ENCODE measurements around the gene PHF12.
"Not testable (repeated sequence)": the region's sequence is repeated elsewhere in the genome, so short reads cannot be mapped to it uniquely, and the experiment has no call there.

The PHF12 gene

DNA sequence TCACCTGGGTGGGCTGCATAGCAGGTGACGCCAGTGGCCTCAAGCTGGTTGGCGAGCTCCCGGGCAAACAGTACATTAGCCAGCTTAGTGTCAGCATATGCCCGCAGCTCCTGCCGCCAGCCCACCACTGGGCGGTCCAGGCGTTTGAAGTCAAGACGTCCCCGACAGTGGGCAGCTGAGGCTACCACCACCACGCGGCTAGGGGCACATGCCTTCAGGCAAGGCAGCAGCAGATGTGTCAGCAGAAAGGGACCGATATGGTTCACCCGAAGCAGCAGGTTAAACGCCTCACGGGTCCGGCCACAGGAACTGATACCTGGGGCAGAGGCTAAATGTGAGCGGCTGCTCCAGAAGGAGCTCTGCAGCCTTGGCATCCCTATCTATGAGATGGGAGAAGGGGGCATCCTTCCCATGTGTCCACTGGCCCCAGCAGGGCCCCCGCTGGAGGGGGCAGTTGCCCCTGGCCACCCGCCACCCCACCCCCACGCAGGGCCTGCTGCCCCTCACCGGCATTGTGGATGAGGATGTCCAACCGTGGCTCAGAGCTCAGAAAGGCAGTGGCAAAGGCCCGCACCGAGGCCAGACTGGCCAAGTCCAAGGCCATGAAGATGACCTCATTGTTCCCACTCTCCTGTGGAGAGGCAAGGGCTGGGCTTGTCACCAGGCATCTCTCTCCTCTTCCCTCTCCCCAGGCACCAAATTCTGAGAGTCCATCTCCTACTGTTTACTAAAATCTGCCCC lies 50.2 kb downstream of the PHF12 start:
- DNase-seq = no peak

DNA sequence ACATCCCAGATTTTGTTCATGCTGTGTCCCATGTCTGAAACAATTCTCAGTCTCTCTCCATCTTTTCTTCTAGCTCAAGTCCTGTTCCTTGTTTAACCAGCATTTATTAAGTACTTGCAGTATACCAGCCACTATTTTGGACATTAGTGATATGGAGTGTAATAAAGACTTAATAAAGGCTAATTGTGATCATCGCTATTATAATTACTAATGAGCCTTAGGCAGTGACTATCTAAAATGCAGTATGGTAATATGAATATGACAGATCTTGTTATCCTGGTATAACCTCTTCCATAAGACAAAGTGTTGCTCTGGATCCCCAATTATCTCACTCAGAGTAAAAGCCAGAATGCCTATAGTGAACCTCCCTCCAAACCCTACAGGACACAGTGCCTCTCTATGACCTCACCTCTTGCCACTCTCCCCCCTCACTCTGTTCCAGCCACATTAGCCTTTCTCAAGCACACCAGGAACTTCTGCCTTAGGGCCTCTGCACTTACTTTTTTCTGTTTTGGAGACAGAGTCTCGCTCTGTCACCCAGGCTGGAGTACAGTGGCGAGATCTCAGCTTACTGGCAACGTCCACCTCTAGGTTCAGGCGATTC lies 52.0 kb downstream of the PHF12 start:
- no peak for DNase-seq

DNA sequence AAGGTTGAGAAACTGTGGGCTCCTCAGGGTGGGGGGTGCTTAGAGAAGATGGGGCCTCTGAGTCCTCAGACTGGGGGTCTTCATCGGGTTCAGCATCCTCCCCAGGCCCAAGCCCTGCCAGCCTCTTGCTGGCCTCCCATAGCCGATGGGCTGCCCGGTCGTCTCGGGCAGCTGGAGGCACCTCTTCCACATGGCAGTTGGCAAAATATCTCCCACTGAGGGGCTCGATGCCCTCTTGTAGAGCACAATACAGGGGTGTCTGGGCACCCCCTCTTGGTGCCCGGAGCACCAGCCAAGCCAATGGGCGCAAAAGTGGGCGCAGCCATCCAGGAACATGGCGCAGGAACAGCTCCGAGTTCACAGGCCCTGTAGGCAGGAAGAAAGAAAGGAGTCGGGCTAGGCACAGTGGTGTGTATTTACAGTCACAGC lies 52.8 kb downstream of the PHF12 start:
- DNase-seq = no peak

DNA sequence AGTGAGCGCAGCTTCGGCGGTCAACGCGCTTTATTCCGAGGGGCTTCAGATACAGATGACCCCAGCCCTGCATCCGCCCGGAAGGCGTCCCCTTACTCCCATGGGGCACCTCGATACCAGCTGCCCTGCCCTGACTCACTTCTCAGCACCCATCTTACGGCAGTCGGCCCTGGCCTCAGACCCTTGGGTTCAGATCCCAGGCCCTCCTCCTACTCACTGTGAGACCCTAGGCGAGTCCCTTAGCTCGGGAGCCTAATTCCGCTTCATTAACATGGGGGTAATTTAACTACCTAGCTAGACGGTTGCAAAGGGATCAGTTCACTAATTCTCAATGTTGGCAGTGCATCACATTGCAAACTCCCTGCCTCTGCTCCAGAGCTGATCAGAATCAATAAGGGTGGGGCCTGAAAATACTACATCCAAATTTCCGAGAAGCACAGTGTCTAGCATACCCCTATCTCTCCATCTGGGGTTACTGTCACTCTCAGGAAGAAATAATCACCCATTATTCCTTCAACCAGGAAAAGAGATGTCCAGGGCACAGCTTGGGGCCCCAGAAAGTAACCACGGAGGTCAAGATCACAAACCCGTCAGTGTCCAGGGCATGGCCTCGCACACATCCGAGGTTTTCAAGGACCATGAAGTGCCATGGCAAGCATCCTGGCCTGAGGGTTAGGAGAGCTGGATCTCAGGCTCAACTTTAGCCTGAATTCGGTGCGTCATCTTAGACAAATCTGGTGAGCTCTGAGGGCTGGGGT lies 53.4 kb downstream of the PHF12 start:
- no peak for DNase-seq

DNA sequence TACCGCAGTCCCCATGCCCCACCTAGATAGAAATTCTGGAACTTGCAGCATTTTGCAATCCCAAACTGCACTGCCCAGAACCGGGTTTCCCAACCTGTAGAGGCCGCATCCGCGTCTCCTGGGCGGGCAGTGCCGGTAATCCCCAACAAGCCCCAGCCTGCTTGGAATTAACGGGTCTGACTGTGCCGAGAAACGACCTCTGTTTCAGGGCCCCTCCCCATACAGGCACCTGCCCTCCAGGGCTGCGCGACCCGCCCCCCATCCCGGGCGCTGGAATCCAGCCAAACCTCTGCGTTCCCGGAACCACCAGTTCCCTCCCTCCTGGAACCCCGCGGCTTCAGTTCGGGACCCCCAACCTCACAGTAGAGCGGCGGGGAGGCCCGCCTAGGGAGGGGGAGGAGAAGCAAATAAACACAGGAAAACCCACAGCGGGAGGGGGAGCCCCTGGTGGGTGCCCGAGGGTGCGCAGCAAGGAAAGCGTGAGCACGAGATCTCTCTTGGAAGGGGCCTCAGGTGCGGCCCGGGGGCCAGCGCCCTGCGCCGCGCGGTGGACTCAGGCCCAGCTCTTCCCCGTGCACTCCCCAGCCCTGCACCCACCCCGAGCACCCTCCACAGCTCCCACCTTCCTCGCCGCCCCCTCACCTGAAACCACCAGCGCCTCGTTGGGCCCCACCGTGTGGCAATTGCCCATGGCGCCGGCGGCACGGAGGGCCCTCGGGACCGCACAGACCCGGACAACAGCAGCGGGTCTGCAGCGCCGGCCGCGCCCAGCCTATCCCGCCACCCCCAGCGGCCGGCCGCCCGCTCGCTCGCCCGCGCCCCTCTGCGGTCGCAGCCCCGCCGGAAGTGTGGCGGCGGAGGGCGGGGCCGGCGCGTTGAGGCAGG lies 54.2 kb downstream of the PHF12 start, which contains the start of gene FLOT2:
TSS of gene FLOT2 (minus strand) at position 850 of the 885 bp plus-strand sequence. CDS start at position 691, 159 bp downstream.
- DNase-seq = peak; percentile 61

DNA sequence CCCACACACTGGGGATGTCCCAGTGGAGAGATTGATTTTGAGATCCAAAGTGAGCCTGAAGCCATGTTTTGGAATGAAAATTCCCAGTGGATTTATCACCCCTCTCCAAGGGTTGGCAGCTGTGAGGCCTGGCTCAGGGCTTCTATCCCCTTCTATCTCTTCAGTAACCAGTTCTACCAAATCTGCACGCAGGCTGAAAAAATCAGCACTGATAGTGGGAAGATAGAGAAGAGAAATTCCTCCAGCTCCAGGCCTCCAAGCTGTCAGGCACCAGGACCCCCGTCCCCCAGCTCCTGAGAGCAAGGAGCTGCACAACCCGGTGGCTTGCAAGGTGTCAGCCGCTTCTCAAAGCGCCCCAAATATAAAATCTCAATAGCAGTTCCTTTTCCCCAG lies 54.8 kb downstream of the PHF12 start:
- DNase-seq = no peak

DNA sequence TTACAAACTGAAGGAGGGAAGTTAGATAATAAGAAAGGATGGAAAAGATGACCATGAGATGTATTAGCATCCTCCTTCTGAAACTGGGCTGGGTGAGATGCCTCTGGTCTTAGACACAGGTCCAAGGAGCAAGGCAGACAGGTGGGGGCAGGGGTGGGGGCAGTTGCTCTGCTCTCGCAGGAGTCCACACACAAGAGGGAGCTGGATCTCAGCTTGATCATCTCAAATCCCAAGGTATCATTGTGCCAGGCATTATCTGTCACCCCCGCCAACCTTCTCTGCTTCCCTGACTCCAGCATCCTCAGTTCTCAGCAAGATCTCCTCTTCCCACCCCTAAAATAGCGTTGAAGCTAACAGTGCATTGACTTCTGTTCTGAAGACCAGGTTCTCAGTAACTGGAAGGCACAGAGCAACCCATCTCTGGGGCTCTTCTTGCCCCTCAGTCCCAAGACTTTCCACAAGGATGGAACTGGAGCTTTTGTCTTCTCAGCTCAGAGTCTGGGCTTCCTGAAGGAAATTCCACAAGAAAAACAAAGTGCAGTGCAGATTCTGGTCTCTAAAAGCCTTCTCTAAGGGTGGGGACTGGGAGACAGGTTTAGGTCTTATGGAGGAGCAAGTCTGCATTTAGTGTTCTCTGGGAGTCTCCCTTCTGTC lies 55.4 kb downstream of the PHF12 start:
- DNase-seq = no peak

DNA sequence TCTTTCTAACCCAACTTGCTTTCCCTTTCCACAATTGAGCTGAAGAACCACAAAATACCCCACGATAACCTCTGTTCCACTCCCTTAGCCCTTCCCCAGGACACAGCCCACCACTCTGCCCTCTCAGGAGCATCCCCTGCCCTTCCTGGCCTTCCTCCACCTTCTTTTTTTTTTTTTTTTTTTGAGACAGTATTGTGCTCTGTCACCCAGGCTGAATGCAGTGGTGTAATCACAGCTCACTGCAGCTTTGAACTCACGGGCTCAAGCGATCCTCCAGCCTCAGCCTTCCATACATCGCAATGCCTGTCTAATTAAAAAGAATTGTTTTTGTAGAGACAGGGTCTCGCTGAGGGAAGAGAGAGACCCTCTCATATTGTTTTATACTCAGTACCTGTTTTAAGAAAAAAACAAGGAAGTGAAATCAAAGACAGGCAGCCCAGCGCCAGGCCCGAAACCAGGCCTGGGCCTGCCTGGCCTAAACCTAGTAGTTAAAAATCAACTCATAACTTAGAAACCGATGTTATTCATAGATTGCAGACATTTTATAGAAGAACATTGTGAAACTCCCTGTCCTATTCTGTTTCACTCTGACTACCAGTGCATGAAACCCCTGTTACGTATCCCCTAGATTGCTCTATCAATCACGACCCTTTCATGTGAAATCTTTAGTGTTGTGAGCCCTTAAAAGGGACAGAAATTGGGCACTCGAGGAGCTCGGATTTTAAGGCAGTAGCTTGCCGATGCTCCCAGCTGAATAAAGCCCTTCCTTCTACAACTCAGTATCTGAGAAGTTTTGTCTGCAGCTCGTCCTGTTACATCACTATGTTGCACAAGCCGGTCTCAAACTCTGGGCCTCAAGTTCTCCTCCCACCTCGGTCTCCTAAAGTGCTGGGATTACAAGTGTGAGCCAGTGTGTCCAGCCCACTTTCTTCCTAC lies 57.8 kb downstream of the PHF12 start:
- not testable (repeated sequence) for DNase-seq

DNA sequence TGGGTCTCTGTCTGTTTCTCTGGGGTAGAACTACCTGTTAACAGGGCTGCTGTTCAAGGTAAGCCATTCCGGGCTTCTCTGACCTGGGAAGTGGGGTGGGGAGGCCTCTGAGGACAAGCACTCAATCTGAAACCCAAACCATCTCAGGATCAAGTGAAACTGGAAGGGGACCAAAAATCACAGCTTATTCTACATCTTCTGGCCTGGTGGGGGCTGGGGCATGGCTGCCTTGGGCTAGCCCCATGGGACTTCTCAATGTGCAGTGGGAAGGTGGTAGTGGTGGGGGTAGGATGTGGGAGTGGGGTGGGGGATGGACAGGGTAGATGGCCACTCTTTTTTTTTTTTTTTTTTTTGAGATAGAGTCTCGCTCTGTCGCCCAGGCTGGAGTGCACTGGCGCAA lies 59.3 kb downstream of the PHF12 start:
- no peak for DNase-seq

DNA sequence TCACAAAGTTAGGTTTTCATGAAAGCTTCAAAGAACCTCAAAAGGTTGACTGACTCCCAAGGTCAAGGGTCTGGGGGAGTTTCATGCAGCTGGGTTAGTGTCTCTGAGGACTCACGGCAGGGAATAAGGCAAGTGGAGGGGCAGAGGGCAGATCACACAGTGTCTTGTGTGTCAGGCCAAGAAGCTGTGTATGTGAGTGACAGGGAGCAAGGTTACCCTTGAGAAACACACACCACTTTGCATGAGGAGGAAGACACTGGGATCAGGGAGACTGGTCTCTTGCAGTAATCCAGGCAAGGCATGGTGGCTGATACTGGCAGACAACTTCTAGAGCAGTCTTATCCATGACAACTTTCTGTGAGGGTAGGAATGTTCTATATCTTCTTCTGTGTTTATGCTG lies 60.1 kb downstream of the PHF12 start:
- DNase-seq = no peak

DNA sequence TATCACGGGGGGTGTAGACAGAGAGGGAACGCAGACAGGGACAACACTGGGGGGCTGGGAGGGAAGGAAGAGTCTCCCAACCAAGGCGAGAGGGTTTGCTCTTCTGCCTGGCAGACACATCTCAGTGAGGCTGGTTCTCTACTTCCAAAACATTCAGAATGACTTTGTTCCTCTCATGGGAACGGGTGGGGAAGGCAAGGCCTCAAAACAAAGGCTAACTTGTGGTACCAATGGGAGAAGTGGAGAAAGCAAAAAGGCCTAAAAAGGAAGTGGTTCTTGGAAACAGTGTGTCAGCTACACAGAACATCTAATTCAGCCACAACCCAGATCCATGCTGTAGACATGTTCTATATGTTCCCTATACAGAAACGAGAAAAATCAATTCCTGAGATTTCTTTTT lies 61.3 kb downstream of the PHF12 start:
- no peak for DNase-seq

DNA sequence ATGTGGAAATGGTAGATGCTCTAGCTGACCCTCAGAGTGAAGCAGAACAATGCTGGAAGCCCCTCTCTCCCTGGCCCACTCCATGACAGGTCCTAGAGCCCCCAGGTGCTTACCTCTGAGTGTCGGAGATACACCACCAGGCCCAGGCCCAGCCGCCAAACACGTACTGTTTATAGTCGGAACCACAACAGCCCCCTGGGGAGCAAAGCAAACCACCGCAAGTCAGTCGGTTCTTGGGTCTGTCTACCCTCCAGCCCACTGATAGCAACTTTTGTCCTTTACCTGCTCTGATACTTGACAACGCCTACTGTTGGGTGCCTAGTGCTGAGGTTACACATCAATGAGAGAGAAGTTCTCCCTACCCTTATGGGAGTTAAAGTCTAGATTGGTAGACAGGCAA lies 62.5 kb downstream of the PHF12 start:
- DNase-seq = no peak

DNA sequence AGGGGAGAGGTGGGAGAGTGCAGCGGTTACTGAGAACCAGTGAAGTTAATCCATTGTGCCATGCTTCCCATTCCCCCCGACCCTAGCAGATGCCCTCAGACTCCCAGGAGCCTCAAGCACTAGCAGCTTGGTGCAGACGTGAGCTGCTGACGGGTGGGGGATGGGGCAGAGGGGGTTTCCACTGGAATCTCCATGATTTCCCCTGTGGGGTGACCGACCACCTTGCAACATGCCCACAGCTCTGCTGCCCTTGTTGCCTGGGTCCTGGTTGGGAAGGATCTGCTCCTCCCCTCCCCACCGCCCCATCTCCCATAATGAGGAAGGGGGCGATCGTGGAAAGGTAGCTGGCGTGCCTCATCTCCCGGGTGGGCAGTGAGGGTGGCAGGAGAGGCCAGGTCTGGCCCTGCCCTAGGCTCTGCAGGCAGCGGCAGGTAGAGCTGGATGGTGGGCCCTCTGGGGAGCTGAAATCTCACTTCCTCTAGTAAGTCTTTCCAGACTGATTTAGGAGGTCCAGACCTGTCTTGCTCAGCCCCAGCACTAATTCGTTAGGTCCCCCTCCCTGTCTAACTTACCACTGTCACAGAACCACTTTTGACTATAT lies 63.3 kb downstream of the PHF12 start:
- DNase-seq = no peak

DNA sequence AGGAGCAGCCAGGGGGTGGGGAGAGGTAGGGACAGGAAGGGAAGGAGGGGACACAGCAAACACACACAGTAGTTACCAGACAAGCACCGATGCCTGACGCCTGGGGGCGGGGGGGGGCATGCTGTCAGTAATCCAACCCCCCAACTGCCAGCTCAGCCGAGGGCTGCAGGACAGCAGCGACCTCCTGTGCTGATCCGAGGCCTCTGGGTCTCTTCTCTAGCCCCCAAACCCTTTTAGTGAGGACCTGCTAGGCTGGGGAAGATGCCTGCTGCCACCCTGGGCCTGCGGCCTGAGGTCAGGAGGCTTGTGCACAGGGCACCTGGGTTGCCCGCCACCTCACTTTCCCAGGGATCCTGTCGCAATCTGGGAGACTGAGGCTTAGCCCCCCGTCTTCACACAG lies 65.4 kb downstream of the PHF12 start:
- no peak for DNase-seq

DNA sequence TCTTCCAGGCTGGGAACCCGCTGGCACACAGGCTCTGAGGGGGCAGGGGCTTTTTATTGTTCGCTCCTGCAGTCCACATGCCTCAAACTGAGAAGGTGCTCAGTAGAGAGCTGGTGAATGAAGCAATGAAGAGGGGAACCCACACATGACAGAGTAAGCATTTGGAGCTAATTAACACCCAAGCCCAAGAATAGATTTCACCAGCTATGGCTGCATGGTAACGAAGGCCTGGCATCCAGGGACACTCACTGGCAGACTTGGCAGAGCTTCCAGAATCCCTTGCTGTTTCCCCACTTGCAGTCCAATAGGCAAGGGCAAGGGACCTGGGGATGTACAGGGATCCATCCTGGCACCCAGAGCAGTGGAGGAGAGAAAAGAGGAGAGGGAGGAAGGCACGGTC lies 66.0 kb downstream of the PHF12 start:
- DNase-seq = no peak

DNA sequence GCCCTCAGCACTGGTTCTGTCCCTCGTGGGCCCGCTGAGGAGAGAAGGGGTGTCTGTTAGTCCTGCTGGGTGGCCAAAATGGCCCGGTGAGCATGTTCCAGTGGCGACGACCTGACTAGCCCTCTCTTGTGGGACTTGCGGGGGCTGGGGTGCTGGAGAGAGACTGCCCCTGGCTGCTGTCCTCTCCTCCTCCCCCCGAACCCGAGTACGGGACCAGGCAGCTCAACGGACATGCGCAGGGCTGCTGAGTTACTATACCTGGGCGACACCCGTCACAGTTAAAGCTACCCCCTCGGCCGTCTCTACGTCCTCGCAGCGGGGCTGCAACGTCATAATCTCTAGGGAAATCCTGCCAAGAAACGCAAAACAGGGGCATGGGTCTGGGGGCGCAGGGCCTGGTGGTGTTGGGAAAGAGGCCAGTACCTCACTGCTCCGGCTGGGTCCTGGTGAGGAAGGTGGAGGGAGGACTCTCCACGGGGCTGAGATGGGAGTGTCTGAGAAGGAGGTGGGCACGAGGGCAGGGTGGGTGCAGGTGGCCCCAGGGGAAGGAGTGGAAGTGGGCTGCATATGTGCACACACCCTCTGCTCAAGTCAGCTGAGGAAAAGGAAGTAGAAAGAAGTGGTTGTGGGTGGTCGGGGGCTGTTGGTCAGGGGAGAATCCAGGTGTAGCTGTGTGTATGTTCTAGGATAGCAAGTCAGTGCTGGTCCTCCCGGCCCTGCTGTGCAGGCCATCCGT lies 67.2 kb downstream of the PHF12 start:
- no peak for DNase-seq

DNA sequence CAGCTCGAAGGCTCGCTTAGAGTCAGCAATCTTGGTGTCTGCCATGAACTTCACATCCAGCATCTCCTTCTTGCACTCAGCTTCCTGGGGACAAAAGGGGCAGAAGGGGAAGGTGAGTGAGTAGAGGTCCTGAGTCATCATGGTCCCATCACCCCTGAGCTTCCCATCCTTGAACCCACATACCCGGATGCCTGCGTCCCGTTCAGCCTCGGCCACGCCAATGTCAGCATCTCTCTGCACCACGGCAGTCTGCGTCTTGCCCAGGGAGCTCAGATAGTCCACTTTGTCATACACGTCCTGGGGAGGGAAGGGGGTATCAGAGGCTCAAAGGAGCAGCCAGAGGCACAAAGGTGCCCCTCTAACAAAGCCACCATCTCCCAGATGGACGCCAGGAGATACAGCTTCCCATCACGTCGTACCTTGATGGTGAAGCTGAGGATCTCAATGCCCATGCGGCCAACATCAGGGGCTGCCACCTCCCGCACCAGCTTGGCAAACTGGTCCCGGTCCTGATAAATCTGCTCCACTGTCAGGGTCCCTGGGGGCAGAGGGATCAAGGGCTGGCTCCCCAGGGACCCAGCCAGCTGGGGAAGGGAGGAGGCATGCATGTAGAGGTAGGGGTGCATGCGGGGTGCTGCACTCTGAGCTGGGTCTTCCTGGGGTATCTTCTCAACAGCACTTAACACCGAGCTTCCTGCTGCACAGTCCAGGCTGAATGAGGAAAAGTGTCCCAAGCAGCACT lies 69.0 kb downstream of the PHF12 start:
- no peak for DNase-seq

DNA sequence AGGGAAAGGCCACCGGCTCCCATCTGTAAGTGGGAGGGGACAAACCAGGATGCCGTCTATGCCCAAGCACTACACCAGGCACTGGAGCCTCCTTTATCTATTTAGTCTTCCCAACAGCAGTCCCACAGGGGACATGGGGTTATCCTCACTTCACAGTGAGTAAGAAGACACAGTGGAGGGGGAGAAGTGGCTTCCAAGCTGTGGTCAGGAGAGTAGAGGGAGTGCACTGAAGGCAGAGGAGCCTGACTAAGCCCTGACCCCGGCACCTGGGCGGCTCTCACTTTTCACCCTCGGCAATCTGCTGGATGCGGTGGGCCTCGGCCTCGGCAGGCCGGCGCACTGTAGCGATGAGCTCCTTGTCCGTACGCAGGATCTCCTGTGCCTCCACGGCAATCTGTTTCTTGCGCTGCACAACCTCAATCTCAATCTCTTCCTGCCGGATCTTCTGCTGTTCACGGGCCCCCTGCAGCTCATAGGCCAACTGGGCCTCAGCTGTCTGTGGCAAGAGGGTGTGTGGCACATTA lies 69.7 kb downstream of the PHF12 start:
- DNase-seq = no peak

DNA sequence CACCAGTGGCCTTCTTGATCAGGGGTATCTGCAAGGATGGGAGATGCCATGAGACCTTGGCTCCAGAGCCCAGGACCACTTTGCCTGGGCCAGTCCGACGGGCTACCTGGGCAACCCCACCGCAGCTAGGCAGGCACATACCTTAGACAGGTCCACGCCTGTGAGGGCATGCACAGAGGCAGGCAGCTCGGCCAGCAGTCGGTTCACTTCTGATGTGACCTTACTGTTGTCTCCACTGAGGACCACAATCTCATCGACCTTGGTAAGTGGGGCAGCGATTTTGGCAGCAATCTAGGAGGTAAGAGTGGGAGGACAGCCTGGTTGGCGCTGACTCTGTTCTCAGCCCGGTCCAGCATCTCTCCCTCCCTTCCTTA lies 70.8 kb downstream of the PHF12 start:
- DNase-seq = no peak
